Stomach (tissue), 4 donors: ENCODE data around the gene DEK.

Source experiments
- CTCF ChIP-seq, 7 experiments: fragments of 450-650 bp in 4 of 7; fragments of 200-600 bp in 3 of 7; sonication (generic) in 3 of 7; IDR thresholded peaks; one replicate each; pipeline ENCODE4 v1.5.1; 2016 to 2019; ENCODE audit warnings: antibody characterized with exemption in 7 of 7, control low read depth in 2 of 7, mild to moderate bottlenecking in 1 of 7
- POLR2A ChIP-seq, 4 donors: fragments of 450-650 bp; IDR thresholded peaks; one replicate each; pipeline ENCODE4 v1.6.1; 2016; ENCODE audit warnings: antibody characterized with exemption in 4 of 4, control low read depth in 2 of 4, mild to moderate bottlenecking in 1 of 4, moderate library complexity in 1 of 4
- POLR2AphosphoS5 ChIP-seq, 3 donors: sonication (generic); formaldehyde crosslinking; IDR thresholded peaks; one replicate each; pipeline ENCODE4 v1.6.1; 2016; ENCODE audit warnings: antibody characterized with exemption in 3 of 3

DNA sequence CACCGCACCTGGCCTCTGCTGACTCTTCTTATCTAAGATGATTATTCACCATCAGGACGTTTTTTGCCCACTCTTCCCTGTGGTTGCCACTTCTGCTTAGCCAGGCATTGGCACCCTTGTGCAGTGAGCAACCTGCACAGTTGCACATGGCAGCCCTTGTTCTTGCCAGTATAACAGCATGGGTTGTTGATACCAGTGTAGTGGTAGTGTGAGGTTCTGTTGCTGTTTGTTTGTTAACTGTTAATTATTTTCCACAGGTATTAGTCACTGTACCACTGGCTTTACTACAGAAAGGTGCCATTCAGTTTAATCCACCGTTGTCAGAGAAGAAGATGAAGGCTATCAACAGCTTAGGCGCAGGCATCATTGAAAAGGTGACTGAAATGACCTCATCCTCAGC is 52.1 kb downstream of the DEK start:
- TF ChIP-seq CTCF (IDR thresholded peaks at IDR 0.05) (no peak), POLR2A (IDR thresholded peaks at IDR 0.05) (no peak), POLR2AphosphoS5 (IDR thresholded peaks at IDR 0.05) (no peak)
